ENCODE measurements around the gene A2ML1.

GRCh38 chr12:8779281-8779680 is 43.1 kb upstream of the A2ML1 start:
- TF ChIP-seq CTCF (IDR thresholded peaks at IDR 0.05) (no peak), POLR2AphosphoS5 (IDR thresholded peaks at IDR 0.05; ENCODE audit: insufficient read depth in 1 of 2, low read depth in 1 of 2) (no peak)
